SK-N-SH treated with all-trans-retinoic acid at 6 μM for 48 hours (cell line): ENCODE data around the gene CHPF.

ENCODE experiments used
- ATAC-seq: fragments of 200-7000 bp; cut with Tn5 transposase; 3 replicates; pipeline ENCODE4 v1.9.1; 2020; ENCODE audit warnings: mild to moderate bottlenecking, moderate library complexity
- ARNTL ChIP-seq: fragments of 450-650 bp; formaldehyde crosslinking; IDR thresholded peaks from 2 replicates; pipeline ENCODE4 v1.5.0; 2020; ENCODE audit warnings: low read depth, mild to moderate bottlenecking, moderate library complexity, borderline replicate concordance
- BACH2 ChIP-seq: fragments of 250-450 bp; sonication (Bioruptor Pico); IDR thresholded peaks from 2 replicates; pipeline ENCODE4 v1.9.0; 2021; ENCODE audit warnings: mild to moderate bottlenecking, borderline replicate concordance
- CSDC2 ChIP-seq: fragments of 250-450 bp; sonication (Bioruptor Pico); IDR thresholded peaks from 2 replicates; pipeline ENCODE4 v1.5.0; 2020; ENCODE audit warnings: mild to moderate bottlenecking, moderate library complexity
- GLIS3 ChIP-seq: fragments of 250-450 bp; sonication (Bioruptor Pico); IDR thresholded peaks from 2 replicates; pipeline ENCODE4 v1.5.0; 2020; ENCODE audit warnings: mild to moderate bottlenecking, moderate library complexity
- ISL1 ChIP-seq: fragments of 250-450 bp; sonication (Bioruptor Pico); IDR thresholded peaks from 2 replicates; pipeline ENCODE4 v2.1.2; 2022; ENCODE audit warnings: mild to moderate bottlenecking, moderate library complexity
- OSR1 ChIP-seq: fragments of 250-450 bp; sonication (Bioruptor Pico); IDR thresholded peaks from 2 replicates; pipeline ENCODE4 v1.8.0; 2022; ENCODE audit warnings: moderate library complexity, mild to moderate bottlenecking, inconsistent platforms
- PPARA ChIP-seq: fragments of 250-450 bp; sonication (Bioruptor Pico); IDR thresholded peaks from 2 replicates; pipeline ENCODE4 v1.5.0; 2020; ENCODE audit warnings: mild to moderate bottlenecking, borderline replicate concordance
- RARB ChIP-seq: fragments of 250-450 bp; sonication (Bioruptor Pico); IDR thresholded peaks from 2 replicates; pipeline ENCODE4 v1.8.0; 2021; ENCODE audit warnings: mild to moderate bottlenecking, moderate library complexity
- SNAI2 ChIP-seq: fragments of 250-450 bp; sonication (Bioruptor Pico); IDR thresholded peaks from 2 replicates; pipeline ENCODE4 v1.5.0; 2020; ENCODE audit warnings: mild to moderate bottlenecking, moderate library complexity
- TCF4 ChIP-seq: fragments of 250-450 bp; sonication (Bioruptor Pico); IDR thresholded peaks from 2 replicates; pipeline ENCODE4 v1.8.0; 2021; ENCODE audit warnings: mild to moderate bottlenecking, moderate library complexity, borderline replicate concordance
- TOX ChIP-seq: fragments of 250-450 bp; sonication (Bioruptor Pico); IDR thresholded peaks from 2 replicates; pipeline ENCODE4 v1.8.0; 2021; ENCODE audit warnings: mild to moderate bottlenecking, moderate library complexity, borderline replicate concordance
- ZC3H10 ChIP-seq: fragments of 250-450 bp; sonication (Bioruptor Pico); IDR thresholded peaks from 2 replicates; pipeline ENCODE4 v1.5.1; 2021; ENCODE audit warnings: mild to moderate bottlenecking, moderate library complexity
- ZFP3 ChIP-seq: fragments of 250-450 bp; sonication (Bioruptor Pico); IDR thresholded peaks from 2 replicates; pipeline ENCODE4 v1.5.0; 2020; ENCODE audit warnings: mild to moderate bottlenecking, moderate library complexity
- ZFP30 ChIP-seq: fragments of 450-650 bp; formaldehyde crosslinking; IDR thresholded peaks from 2 replicates; pipeline ENCODE4 v1.5.0; 2022; ENCODE audit warnings: mild to moderate bottlenecking, moderate library complexity
- ZNF70 ChIP-seq: fragments of 450-650 bp; formaldehyde crosslinking; IDR thresholded peaks from 2 replicates; pipeline ENCODE4 v1.5.0; 2020; ENCODE audit warnings: mild to moderate bottlenecking, moderate library complexity
- ZNF8 ChIP-seq: fragments of 450-650 bp; formaldehyde crosslinking; IDR thresholded peaks from 2 replicates; pipeline ENCODE4 v1.5.0; 2020; ENCODE audit warnings: mild to moderate bottlenecking, moderate library complexity
- TF ChIP-seq, protein P1 (sequence below): fragments of 250-450 bp; sonication (Bioruptor Pico); IDR thresholded peaks from 2 replicates; pipeline ENCODE4 v1.5.0; 2020; ENCODE audit warnings: mild to moderate bottlenecking, moderate library complexity
- TF ChIP-seq, protein P2 (sequence below): fragments of 250-450 bp; sonication (Bioruptor Pico); IDR thresholded peaks from 2 replicates; pipeline ENCODE4 v1.8.0; 2020; ENCODE audit warnings: mild to moderate bottlenecking, moderate library complexity, borderline replicate concordance
- TF ChIP-seq, protein P3 (sequence below): fragments of 250-450 bp; sonication (Bioruptor Pico); IDR thresholded peaks from 2 replicates; pipeline ENCODE4 v1.5.1; 2021; ENCODE audit warnings: mild to moderate bottlenecking, moderate library complexity
- TF ChIP-seq, protein P4 (sequence below): fragments of 250-450 bp; sonication (Bioruptor Pico); IDR thresholded peaks from 2 replicates; pipeline ENCODE4 v1.8.0; 2021; ENCODE audit warnings: low read depth, mild to moderate bottlenecking, moderate library complexity, borderline replicate concordance
- TF ChIP-seq, protein P5 (sequence below): fragments of 250-450 bp; sonication (Bioruptor Pico); IDR thresholded peaks from 2 replicates; pipeline ENCODE4 v1.5.1; 2020; ENCODE audit warnings: low read depth, mild to moderate bottlenecking, moderate library complexity

CHPF gene

DNA sequence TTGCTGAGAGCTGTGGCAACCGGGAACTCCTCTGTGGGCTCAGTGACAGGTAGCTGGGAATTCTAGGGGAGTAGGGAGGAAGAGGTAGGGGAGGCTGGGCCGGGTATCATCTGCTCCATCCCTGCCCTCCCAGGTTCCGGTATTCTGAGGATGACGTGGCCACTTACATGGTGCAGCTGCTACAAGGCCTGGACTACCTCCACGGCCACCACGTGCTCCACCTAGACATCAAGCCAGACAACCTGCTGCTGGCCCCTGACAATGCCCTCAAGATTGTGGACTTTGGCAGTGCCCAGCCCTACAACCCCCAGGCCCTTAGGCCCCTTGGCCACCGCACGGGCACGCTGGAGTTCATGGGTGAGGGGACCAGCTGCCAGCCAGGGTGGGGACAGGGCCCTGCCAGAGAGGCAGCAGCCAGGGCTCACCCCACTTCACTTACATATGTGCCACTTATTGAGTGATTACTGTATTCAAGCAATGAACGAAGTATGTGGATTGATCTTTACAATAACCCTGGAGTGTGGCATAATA lies 52.9 kb downstream of the CHPF start:
- no peak for ATAC-seq

DNA sequence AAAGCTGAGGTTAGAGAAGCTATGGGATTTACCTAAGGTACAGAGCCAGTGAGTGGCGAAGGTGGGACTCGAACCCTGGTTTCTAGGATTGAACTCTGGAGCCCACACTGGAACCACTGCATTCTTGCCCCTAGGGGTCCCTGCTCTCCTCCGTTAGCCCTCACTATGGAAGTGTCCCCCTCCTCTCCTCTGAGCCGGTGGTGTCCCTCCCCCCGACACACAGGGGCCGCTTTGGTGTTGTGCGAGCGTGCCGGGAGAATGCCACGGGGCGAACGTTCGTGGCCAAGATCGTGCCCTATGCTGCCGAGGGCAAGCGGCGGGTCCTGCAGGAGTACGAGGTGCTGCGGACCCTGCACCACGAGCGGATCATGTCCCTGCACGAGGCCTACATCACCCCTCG lies 53.4 kb downstream of the CHPF start:
- ATAC-seq: no peak
- no peak for TF ChIP-seq BACH2 (CRISPR knock-in tag)

More for the DNA sequence above, 52.9 kb downstream of the CHPF start:
- TF ChIP-seq ARNTL (CRISPR knock-in tag): no peak
- TF ChIP-seq ZFP3 (CRISPR knock-in tag): no peak
- no peak for TF ChIP-seq ZFP30 (CRISPR knock-in tag)
- TF ChIP-seq PPARA: no peak
- TF ChIP-seq OSR1 (CRISPR knock-in tag): no peak
- TF ChIP-seq, protein P1, sequence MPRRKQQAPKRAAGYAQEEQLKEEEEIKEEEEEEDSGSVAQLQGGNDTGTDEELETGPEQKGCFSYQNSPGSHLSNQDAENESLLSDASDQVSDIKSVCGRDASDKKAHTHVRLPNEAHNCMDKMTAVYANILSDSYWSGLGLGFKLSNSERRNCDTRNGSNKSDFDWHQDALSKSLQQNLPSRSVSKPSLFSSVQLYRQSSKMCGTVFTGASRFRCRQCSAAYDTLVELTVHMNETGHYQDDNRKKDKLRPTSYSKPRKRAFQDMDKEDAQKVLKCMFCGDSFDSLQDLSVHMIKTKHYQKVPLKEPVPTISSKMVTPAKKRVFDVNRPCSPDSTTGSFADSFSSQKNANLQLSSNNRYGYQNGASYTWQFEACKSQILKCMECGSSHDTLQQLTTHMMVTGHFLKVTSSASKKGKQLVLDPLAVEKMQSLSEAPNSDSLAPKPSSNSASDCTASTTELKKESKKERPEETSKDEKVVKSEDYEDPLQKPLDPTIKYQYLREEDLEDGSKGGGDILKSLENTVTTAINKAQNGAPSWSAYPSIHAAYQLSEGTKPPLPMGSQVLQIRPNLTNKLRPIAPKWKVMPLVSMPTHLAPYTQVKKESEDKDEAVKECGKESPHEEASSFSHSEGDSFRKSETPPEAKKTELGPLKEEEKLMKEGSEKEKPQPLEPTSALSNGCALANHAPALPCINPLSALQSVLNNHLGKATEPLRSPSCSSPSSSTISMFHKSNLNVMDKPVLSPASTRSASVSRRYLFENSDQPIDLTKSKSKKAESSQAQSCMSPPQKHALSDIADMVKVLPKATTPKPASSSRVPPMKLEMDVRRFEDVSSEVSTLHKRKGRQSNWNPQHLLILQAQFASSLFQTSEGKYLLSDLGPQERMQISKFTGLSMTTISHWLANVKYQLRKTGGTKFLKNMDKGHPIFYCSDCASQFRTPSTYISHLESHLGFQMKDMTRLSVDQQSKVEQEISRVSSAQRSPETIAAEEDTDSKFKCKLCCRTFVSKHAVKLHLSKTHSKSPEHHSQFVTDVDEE: no peak
- no peak for TF ChIP-seq SNAI2 (CRISPR knock-in tag)
- TF ChIP-seq, protein P2, sequence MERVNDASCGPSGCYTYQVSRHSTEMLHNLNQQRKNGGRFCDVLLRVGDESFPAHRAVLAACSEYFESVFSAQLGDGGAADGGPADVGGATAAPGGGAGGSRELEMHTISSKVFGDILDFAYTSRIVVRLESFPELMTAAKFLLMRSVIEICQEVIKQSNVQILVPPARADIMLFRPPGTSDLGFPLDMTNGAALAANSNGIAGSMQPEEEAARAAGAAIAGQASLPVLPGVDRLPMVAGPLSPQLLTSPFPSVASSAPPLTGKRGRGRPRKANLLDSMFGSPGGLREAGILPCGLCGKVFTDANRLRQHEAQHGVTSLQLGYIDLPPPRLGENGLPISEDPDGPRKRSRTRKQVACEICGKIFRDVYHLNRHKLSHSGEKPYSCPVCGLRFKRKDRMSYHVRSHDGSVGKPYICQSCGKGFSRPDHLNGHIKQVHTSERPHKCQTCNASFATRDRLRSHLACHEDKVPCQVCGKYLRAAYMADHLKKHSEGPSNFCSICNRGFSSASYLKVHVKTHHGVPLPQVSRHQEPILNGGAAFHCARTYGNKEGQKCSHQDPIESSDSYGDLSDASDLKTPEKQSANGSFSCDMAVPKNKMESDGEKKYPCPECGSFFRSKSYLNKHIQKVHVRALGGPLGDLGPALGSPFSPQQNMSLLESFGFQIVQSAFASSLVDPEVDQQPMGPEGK (CRISPR knock-in tag): no peak
- no peak for TF ChIP-seq GLIS3 (CRISPR knock-in tag)
- TF ChIP-seq, protein P3, sequence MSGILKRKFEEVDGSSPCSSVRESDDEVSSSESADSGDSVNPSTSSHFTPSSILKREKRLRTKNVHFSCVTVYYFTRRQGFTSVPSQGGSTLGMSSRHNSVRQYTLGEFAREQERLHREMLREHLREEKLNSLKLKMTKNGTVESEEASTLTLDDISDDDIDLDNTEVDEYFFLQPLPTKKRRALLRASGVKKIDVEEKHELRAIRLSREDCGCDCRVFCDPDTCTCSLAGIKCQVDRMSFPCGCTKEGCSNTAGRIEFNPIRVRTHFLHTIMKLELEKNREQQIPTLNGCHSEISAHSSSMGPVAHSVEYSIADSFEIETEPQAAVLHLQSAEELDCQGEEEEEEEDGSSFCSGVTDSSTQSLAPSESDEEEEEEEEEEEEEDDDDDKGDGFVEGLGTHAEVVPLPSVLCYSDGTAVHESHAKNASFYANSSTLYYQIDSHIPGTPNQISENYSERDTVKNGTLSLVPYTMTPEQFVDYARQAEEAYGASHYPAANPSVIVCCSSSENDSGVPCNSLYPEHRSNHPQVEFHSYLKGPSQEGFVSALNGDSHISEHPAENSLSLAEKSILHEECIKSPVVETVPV: no peak
- no peak for TF ChIP-seq TCF4 (CRISPR knock-in tag)
- TF ChIP-seq ZNF70 (CRISPR knock-in tag): no peak
- no peak for TF ChIP-seq ZNF8 (CRISPR knock-in tag)

DNA sequence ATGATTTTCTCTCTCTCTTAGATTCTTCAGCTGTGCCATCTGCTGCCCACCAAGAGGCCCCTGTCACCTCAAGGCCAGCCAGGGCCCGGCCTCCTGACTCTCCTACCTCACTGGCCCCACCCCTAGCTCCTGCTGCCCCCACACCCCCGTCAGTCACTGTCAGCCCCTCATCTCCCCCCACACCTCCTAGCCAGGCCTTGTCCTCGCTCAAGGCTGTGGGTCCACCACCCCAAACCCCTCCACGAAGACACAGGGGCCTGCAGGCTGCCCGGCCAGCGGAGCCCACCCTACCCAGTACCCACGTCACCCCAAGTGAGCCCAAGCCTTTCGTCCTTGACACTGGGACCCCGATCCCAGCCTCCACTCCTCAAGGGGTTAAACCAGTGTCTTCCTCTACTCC lies 54.3 kb downstream of the CHPF start:
- ATAC-seq: no peak
- TF ChIP-seq ZFP30 (CRISPR knock-in tag) (no peak), GLIS3 (CRISPR knock-in tag) (no peak), ZNF70 (CRISPR knock-in tag) (no peak), OSR1 (CRISPR knock-in tag) (no peak), ZNF8 (CRISPR knock-in tag) (no peak), ARNTL (CRISPR knock-in tag) (no peak), ISL1 (CRISPR knock-in tag) (no peak), BACH2 (CRISPR knock-in tag) (no peak), RARB (no peak), ZC3H10 (no peak), TCF4 (CRISPR knock-in tag) (no peak), TOX (CRISPR knock-in tag) (no peak), CSDC2 (CRISPR knock-in tag) (no peak), ZFP3 (CRISPR knock-in tag) (no peak)
- TF ChIP-seq, protein P4, sequence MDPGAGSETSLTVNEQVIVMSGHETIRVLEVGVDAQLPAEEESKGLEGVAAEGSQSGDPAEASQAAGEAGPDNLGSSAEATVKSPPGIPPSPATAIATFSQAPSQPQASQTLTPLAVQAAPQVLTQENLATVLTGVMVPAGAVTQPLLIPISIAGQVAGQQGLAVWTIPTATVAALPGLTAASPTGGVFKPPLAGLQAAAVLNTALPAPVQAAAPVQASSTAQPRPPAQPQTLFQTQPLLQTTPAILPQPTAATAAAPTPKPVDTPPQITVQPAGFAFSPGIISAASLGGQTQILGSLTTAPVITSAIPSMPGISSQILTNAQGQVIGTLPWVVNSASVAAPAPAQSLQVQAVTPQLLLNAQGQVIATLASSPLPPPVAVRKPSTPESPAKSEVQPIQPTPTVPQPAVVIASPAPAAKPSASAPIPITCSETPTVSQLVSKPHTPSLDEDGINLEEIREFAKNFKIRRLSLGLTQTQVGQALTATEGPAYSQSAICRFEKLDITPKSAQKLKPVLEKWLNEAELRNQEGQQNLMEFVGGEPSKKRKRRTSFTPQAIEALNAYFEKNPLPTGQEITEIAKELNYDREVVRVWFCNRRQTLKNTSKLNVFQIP (CRISPR knock-in tag): no peak
- TF ChIP-seq, protein P2 (CRISPR knock-in tag): no peak
- TF ChIP-seq, protein P5, sequence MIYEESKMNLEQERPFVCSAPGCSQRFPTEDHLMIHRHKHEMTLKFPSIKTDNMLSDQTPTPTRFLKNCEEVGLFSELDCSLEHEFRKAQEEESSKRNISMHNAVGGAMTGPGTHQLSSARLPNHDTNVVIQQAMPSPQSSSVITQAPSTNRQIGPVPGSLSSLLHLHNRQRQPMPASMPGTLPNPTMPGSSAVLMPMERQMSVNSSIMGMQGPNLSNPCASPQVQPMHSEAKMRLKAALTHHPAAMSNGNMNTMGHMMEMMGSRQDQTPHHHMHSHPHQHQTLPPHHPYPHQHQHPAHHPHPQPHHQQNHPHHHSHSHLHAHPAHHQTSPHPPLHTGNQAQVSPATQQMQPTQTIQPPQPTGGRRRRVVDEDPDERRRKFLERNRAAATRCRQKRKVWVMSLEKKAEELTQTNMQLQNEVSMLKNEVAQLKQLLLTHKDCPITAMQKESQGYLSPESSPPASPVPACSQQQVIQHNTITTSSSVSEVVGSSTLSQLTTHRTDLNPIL: no peak
- TF ChIP-seq, protein P1: no peak
- TF ChIP-seq, protein P3: no peak
